ENCODE measurements around the gene AFAP1. TPM values are rescaled to one million over a fixed set of nuclear protein-coding genes. Genes with fewer than 3 reads are reported as not detected.

AFAP1 gene
- polyA plus RNA-seq, 1 donor (not counting 4 experiments of a cell fraction or from before 2014, with no cell fraction given) = 7.6 TPM

DNA sequence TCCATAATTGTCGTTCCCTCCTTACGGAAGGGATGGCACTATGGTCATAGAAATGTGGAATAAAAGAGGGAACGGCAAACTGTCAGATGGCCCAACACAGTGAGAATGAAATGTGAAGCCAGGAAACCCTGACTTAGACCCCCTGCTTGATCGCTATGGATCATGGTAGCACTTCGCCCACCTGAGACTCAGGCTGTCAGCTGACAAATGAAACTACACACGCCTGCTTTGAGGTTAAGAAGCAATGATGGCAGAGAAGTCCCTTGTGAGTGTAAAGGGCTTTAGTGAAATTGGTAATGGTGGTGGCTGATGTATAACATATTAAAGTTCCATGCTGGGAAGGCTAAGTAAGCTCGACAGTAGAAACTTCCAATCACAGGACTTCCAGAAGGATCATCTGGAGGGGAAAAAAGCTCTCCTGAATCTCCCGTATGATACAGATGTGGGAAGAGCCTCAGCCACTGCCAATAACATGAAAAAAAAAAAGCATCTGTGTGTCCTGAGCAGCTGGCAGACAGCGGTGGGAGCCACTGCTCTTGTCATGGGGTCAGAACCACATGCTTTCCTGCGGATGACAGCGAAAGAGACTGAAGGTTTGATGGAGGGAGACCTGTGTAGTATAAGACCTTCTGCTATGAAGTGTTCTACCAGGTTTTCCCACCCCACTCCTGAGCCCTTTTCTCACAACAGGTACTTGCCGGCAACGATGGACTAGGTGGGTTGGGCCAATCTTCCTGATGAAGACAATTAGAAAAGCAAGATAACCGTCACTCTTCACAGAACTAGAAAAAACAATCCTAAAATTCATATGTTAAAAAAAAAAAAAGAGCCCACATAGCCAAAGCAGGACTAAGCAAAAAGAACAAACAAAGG lies 107.6 kb downstream of the AFAP1 start:
- DNase-seq (ENCODE audit: low read depth, low spot score) = no peak
- H3K27me3 ChIP-seq (ENCODE audit: control insufficient read depth, extremely low read depth, insufficient read depth, low read length) = no peaks in the 10 kb centered on the region
- H3K9me3 ChIP-seq (ENCODE audit: control insufficient read depth, low read depth, low read length) = no peaks in the 10 kb centered on the region
- H4K20me1 ChIP-seq (ENCODE audit: control insufficient read depth, extremely low read depth, insufficient read depth, low read length) = no peaks in the 10 kb centered on the region
- H3K4me3 ChIP-seq (ENCODE audit: control insufficient read depth in 2 of 3, extremely low read depth in 1 of 3, insufficient read depth in 2 of 3, low read depth in 1 of 3, low read length in 3 of 3) = no peak overlapping the region
- H3K9me1 ChIP-seq (ENCODE audit: control insufficient read depth, extremely low read depth, insufficient read depth, low read length) = no peaks in the 10 kb centered on the region
- TF ChIP-seq, protein P1, sequence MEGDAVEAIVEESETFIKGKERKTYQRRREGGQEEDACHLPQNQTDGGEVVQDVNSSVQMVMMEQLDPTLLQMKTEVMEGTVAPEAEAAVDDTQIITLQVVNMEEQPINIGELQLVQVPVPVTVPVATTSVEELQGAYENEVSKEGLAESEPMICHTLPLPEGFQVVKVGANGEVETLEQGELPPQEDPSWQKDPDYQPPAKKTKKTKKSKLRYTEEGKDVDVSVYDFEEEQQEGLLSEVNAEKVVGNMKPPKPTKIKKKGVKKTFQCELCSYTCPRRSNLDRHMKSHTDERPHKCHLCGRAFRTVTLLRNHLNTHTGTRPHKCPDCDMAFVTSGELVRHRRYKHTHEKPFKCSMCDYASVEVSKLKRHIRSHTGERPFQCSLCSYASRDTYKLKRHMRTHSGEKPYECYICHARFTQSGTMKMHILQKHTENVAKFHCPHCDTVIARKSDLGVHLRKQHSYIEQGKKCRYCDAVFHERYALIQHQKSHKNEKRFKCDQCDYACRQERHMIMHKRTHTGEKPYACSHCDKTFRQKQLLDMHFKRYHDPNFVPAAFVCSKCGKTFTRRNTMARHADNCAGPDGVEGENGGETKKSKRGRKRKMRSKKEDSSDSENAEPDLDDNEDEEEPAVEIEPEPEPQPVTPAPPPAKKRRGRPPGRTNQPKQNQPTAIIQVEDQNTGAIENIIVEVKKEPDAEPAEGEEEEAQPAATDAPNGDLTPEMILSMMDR (optimal IDR thresholded peaks at IDR 0.05 in 1 of 3, IDR thresholded peaks at IDR 0.05 in 1 of 3, conservative IDR thresholded peaks at IDR 0.05 in 1 of 3; ENCODE audit: extremely low read depth in 1 of 3, insufficient read depth in 2 of 3, low read length in 3 of 3) = no peak
- no peak for TF ChIP-seq EZH2 (IDR thresholded peaks at IDR 0.05; ENCODE audit: low read length)
- H3K27ac ChIP-seq (ENCODE audit: control insufficient read depth, insufficient read depth, low read length) = no peak overlapping the region
- H3K36me3 ChIP-seq (ENCODE audit: control insufficient read depth in 2 of 2, extremely low read depth in 1 of 2, insufficient read depth in 2 of 2, low read length in 2 of 2) = peaks cover 10 to 15% of the 10 kb centered on the region in 2 experiments
- peaks cover 10% of the 10 kb centered on the region for H3K79me2 ChIP-seq (ENCODE audit: control insufficient read depth, insufficient read depth, low read length)
- H2AFZ ChIP-seq (ENCODE audit: control insufficient read depth, low read length) = no peak overlapping the region
- FAIRE-seq = no peak
- H3K9ac ChIP-seq (ENCODE audit: control insufficient read depth, extremely low read depth, insufficient read depth, low read length) = no peak overlapping the region
- peaks cover 10% of the 10 kb centered on the region for H3K4me1 ChIP-seq (ENCODE audit: control insufficient read depth, extremely low read depth, insufficient read depth, low read length)
- no peak overlapping the region for H3K4me2 ChIP-seq (ENCODE audit: control insufficient read depth, extremely low read depth, insufficient read depth, low read depth, low read length)
- dilution Hi-C loops (cut with MboI; ENCODE audit: extremely low pct_ligation_motif_present, low sequenced_read_pairs) = no loop called here

DNA sequence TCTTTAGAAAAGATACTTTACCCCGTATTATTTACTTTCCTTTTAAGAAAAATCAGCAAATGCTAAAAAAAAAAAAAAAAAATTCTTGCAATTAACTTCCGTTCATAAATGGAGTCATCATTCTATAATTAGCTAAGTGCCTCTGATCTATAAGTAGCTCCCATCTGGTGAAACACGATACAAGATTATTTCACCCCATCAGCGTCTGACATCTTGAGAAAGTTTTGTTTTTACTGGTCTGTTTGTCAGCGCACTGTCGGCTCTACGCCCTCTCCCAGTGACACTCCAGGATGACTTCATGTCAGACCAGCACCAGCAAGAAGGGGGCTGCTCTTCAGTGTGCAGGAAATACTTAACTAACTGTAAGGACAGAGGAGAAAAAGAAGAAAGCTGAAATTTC lies 108.3 kb downstream of the AFAP1 start:
- H3K4me2 ChIP-seq (ENCODE audit: control insufficient read depth, extremely low read depth, insufficient read depth, low read depth, low read length) = no peak overlapping the region
- peaks cover 9 to 13% of the 10 kb centered on the region in 2 experiments for H3K36me3 ChIP-seq (ENCODE audit: control insufficient read depth in 2 of 2, extremely low read depth in 1 of 2, insufficient read depth in 2 of 2, low read length in 2 of 2)
- no peaks in the 10 kb centered on the region for H3K9me1 ChIP-seq (ENCODE audit: control insufficient read depth, extremely low read depth, insufficient read depth, low read length)
- peaks cover 3% of the 10 kb centered on the region for H3K79me2 ChIP-seq (ENCODE audit: control insufficient read depth, insufficient read depth, low read length)
- no peak overlapping the region for H3K9ac ChIP-seq (ENCODE audit: control insufficient read depth, extremely low read depth, insufficient read depth, low read length)
- DNase-seq (ENCODE audit: low read depth, low spot score) (no peak), FAIRE-seq (no peak)
- no peaks in the 10 kb centered on the region for H4K20me1 ChIP-seq (ENCODE audit: control insufficient read depth, extremely low read depth, insufficient read depth, low read length)
- peaks cover 10% of the 10 kb centered on the region for H3K4me1 ChIP-seq (ENCODE audit: control insufficient read depth, extremely low read depth, insufficient read depth, low read length)
- no peak overlapping the region for H3K4me3 ChIP-seq (ENCODE audit: control insufficient read depth in 2 of 3, extremely low read depth in 1 of 3, insufficient read depth in 2 of 3, low read depth in 1 of 3, low read length in 3 of 3)
- no peaks in the 10 kb centered on the region for H3K9me3 ChIP-seq (ENCODE audit: control insufficient read depth, low read depth, low read length)
- no peaks in the 10 kb centered on the region for H3K27me3 ChIP-seq (ENCODE audit: control insufficient read depth, extremely low read depth, insufficient read depth, low read length)
- dilution Hi-C loops (cut with MboI; ENCODE audit: extremely low pct_ligation_motif_present, low sequenced_read_pairs) = no loop called here
- no peak overlapping the region for H2AFZ ChIP-seq (ENCODE audit: control insufficient read depth, low read length)
- TF ChIP-seq, protein P1 (optimal IDR thresholded peaks at IDR 0.05 in 1 of 3, IDR thresholded peaks at IDR 0.05 in 1 of 3, conservative IDR thresholded peaks at IDR 0.05 in 1 of 3; ENCODE audit: extremely low read depth in 1 of 3, insufficient read depth in 2 of 3, low read length in 3 of 3) = no peak
- TF ChIP-seq EZH2 (IDR thresholded peaks at IDR 0.05; ENCODE audit: low read length) = no peak
- no peak overlapping the region for H3K27ac ChIP-seq (ENCODE audit: control insufficient read depth, insufficient read depth, low read length)
